HG03060 (cell line): ENCODE measurements around the gene MZB1.
"Not testable (repeated sequence)": the region's sequence is repeated elsewhere in the genome, so short reads cannot be mapped to it uniquely, and the experiment has no call there.

ENCODE experiments used
- ATAC-seq: cut with Tn5 transposase; IDR thresholded peaks from one replicate; pipeline ENCODE4 v1.9.1; 2021; ENCODE audit warnings: low read depth, moderate number of reproducible peaks; ENCODE audit not compliant: unreplicated experiment

Gene MZB1

DNA sequence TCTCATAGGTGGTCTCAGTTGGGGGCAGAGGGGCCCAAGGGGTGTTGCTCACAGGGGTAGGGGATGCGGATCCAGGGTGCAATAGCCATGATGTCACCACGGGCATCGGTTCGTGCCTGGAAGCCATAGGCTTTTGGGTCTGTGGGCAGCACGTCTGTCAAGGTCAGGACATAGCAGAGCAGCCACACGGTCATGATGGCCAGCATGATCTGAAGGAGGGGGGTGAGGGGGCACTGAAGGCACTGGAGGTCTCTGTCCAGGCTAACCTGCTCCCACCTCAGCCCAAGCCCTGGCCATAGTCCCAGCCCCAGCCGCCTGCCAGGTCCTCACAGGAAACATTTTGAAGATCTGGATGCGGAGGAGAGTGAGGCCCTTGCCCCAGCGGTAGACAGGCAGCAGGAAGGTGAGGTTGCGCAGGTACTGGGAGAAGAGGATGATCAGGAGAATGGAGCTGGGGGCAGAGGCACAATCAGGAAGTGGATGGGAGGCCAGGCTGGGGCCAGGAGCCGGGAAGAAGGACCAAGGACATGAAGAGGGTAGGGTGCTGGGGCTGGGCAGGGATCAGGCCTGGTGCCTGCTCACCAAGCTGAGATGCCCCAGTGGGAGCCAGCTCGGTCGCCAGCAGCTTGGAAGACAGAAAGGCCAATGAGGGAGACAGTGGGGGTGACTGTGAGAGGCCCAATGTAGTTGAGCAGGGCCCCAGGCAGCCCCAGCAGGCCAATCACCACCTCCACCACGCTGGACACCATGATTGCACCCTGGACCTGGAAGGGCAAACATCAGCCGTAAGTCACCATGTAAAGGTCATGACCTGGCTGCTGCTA lies 9.9 kb downstream of the MZB1 start:
- ATAC-seq: no peak

DNA sequence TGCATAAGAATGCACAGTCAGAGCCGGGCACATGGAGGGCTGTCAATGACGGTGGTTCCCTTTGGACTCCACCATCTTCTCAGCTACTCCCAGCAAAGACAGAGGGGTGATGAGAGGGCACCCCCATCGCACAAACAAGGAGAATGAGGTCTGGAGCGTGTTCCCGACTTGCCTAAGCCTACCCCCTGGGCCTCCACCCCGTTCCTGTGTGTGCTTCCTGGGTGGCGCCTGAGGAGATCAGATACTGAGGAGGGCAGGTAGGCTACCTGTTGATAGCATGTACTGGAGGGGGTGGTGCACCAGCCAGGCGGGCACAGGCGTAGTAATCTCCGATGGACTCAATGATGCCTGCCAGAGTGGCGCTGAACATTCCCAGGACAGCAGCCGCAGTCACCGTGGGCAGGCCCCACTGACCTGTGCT lies 10.8 kb downstream of the MZB1 start:
- no peak for ATAC-seq

GRCh38 chr5:139378101-139378825 lies 11.4 kb downstream of the MZB1 start:
- no peak for ATAC-seq

DNA sequence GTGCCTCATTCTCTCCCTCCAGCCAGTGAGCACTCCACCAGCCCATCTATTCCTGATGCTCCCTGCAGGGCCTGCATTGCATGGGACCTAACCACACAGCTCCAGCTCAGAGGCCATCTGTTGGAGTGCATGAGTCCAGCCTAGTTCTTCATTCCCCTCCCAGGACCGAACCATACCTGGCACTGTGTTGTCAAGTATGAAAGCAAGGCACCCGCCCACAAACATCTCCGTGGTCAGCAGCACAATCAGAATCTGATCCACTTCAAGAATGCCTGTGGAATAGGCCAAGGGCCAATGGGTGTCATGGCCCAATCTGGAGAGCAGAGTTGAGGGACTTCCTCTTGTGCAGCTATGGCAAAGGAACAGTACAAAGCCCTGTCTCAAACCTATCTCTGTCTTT lies 12.5 kb downstream of the MZB1 start:
- no peak for ATAC-seq

GRCh38 chr5:139376364-139376763 lies 13.3 kb downstream of the MZB1 start:
- ATAC-seq: no peak

GRCh38 chr5:139374909-139375308 lies 14.8 kb downstream of the MZB1 start:
- no peak for ATAC-seq

DNA sequence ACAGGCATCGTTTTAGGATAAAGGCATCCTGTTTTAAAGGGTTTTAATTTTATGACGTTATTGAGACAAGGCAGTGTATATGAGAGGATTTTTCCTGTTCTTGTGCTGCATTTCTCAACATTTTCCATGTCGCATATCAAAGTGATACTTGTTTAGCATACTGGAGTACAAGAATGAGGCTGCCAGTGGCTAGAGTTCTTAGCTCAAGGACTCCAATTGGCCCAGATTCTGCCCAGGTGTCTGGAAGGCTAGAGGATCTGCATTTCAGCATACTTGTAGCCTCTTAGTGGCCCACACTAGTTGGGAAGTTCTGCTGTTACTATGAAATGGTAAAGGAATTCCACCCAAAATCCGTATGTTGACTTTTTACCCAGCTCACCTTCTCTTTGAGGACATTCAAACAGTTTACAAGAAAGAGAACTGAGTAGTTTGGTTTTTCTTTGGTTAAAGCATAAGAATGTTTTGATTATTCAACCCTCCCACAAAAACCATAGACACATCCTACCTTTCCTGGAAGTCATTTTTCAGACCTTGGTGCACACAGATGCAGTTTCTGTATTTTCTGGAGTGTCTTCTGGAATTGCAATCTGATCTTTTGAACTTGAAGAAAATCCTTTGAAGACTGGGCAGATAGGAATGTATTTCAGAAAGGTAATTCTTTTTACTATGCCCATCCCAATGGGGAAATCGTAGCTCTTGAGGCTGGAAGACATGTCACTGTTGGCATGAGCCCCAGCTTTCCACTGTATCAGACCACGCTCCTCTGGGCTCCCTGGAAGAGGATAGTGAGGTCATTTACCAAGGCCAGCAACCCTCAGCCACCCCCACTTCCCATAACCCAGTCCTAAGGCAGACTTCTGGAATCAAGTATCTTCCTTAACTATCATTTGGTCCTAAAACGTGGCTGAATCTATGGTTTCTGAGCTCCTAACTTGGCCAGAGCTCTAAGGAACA lies 18.0 kb downstream of the MZB1 start:
- no peak for ATAC-seq

- no peak for ATAC-seq
These were observed 20.5 kb downstream of the MZB1 start for GRCh38 chr5:139369181-139369580.

GRCh38 chr5:139368613-139369012 lies 21.1 kb downstream of the MZB1 start:
- no peak for ATAC-seq

DNA sequence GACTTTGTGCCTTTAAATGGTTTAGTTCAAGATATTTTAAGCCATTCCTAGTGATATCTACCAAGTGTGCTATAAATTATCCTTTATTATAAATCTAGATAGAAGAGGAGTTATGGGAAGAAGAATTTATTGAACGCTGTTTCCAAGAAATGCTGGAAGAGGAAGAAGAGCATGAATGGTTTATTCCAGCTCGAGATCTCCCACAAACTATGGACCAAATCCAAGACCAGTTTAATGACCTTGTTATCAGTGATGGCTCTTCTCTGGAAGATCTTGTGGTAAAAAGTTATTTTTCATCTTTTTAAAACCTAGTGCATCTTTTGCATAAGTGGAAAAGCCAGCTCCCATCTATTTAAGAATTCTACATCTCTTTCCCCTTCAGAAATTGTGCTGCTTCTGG lies 25.2 kb downstream of the MZB1 start:
- no peak for ATAC-seq

- ATAC-seq: no peak
These were observed 25.8 kb downstream of the MZB1 start for GRCh38 chr5:139363937-139364336.

DNA sequence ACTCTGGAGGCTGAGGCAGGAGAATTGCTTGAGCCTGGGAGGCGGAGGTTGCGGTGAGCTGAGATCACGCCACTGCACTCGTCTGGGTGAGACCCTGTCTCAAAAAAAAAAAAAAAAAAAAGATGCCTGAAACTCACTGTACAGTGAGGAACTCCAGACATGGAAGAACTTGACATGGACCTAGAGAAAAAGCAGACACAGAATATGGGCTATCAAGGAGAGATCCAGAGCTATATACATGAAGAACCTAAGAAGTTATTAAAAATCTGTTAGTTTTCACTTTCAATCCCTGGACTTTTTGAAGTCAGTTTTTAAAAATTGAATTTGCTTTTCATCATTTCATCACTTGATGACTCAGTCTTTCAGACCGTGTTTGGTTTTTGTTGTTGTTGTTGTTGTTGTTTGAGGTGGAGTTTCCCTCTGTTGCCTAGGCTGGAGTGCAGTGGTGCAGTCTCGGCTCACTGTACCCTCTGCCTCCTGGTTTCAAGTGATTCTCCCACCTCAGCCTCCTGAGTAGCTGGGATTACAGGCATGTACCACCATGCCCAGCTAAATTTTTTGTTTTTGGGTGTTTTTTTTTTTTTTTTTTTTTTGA lies 27.8 kb downstream of the MZB1 start:
- ATAC-seq: no peak

DNA sequence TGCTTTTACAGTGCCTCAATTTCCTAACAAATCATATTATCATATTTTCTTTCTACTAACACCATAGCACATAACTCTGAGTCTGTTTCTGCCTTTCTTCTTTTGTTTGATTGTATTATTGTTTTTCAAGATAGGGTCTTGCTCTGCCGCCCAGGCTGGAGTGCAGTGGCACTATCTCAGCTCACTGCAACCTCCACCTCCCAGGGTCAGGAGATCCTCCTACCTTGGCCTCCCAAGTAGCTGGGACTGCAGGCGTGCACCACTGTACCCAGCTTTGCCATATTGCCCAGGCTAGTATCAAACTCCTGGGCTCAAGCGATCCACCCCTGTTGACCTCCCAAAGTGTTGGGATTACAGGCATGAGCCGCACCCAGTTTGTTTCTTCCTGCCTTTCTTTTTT lies 29.3 kb downstream of the MZB1 start:
- no peak for ATAC-seq

DNA sequence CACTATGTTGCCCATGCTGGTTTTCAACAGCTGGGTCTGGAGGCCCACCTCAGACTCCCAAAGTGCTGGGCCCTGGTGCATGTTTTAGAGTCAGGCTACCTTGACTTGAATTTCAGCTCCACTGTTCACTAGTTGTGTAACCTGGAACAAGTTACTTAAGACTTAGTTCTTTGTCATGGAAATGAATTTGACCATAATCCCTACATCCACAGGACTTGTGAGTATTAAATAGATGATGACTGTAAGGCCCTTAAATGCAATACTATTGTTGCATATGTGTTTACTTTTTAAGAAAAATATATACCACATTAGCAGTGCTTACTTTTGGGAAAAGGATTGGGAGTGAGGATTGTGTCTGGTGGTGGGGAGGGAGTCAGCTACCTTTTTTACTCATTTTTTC lies 31.6 kb downstream of the MZB1 start:
- ATAC-seq: no peak

GRCh38 chr5:139355900-139356299 lies 33.8 kb downstream of the MZB1 start:
- ATAC-seq: not testable (repeated sequence)

- ATAC-seq: no peak
These were observed 35.5 kb downstream of the MZB1 start for GRCh38 chr5:139354186-139354585.

GRCh38 chr5:139347863-139348262 lies 41.9 kb downstream of the MZB1 start:
- ATAC-seq: not testable (repeated sequence)

DNA sequence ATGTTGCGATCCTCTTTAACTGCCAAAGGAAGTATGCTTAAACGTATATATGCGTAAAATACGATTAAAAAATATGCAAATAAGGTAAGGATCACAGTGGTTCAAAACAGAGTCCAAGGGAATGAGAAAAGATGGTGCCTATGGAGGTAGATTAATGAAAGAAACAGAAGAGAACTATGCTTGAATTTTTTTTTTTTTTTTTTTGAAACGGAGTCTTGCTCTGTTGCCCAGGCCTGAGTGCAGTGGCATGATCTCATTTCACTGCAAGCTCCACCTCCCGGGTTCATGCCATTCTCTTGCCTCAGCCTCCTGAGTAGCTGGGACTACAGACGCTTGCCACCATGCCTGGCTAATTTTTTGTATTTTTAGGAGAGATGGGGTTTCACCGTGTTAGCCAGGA lies 44.3 kb downstream of the MZB1 start:
- not testable (repeated sequence) for ATAC-seq

DNA sequence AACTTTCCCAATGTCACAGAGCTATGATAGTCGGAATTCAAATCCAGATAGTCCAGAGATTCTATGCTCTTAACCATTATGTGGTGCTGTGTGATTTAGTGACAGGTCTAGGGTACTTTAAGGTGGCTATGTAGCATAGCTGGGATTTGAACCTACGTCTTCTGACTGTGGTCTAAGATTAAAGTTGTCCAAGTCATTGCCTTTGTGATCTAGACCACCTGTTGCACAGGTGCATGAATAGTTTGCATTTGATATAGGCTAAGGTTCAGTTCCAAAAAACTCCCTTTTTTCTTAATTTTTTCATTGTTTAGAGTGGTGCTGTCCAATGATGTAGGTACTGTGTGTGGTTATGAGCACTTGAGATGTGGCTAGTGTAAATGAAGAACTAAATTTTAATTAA lies 45.5 kb downstream of the MZB1 start:
- ATAC-seq: no peak

GRCh38 chr5:139343476-139343875 lies 46.2 kb downstream of the MZB1 start:
- no peak for ATAC-seq

DNA sequence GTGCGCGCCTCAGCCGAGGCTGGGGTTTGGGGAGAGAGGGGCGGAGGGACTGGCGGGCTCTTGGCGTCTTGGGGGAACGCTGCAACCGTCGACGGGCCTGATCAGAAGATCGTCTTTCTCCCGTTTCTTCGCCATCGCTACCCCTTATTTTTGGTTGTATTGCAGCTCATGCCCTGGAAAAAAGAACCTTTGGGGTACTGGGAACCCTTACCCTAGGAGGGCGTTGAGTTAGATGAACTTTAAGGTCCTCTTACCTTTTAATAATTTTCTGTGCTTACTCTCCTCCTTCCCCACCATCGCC lies 47.3 kb downstream of the MZB1 start:
- ATAC-seq: peak; percentile 33
